LNCaP clone FGC (cell line): Measurements from ENCODE around the gene TARM1.

Experiments
- DNase-seq: peaks from one replicate; pipeline ENCODE4 v3.0.0-alpha.2; 2011; ENCODE audit warnings: low read depth
- H3K4me3 ChIP-seq: 2 replicates; pipeline ENCODE4 v1.5.1; 2011; ENCODE audit warnings: mild to moderate bottlenecking, low read depth, low read length, control low read depth
- CTCF ChIP-seq: IDR thresholded peaks from 2 replicates; pipeline ENCODE4 v1.5.1; 2012; ENCODE audit warnings: mild to moderate bottlenecking; ENCODE audit not compliant: control insufficient read depth, insufficient read depth; ENCODE audit errors: extremely low read depth

The TARM1 gene

GRCh38 chr19:54081032-54081431, at the start of gene TARM1:
TSS of gene TARM1 (minus strand) at chr19:54081365. CDS start at chr19:54081340, 25 bp downstream.
- no peak for TF ChIP-seq CTCF
- no peak within 1 kb of the TSS for H3K4me3 ChIP-seq
- DNase-seq, result no peak

GRCh38 chr19:54129617-54129996, 48.4 kb upstream of the TARM1 start:
- DNase-seq, result no peak
- H3K4me3 ChIP-seq, result no peak overlapping the region
- TF ChIP-seq CTCF, result no peak

- H3K4me3 ChIP-seq, result no peak overlapping the region
- no peak for DNase-seq
- TF ChIP-seq CTCF, result no peak
Measured at GRCh38 chr19:54128796-54129616, 47.8 kb upstream of the TARM1 start.

- H3K4me3 ChIP-seq, result no peak overlapping the region
- TF ChIP-seq CTCF, result no peak
- DNase-seq, result no peak
Measured at GRCh38 chr19:54128441-54128725, 47.2 kb upstream of the TARM1 start.

GRCh38 chr19:54127688-54128440, 46.7 kb upstream of the TARM1 start:
- no peak for TF ChIP-seq CTCF
- DNase-seq, result no peak

GRCh38 chr19:54125713-54126112, 44.5 kb upstream of the TARM1 start:
- TF ChIP-seq CTCF, result no peak
- no peak for DNase-seq
- H3K4me3 ChIP-seq, result no peak overlapping the region

More at GRCh38 chr19:54127688-54128440, 46.7 kb upstream of the TARM1 start:
- H3K4me3 ChIP-seq, result no peak overlapping the region
